Spinal cord (tissue), 10 donors: ENCODE results near the gene TRIM47. TPM values are rescaled to one million over a fixed set of nuclear protein-coding genes. Genes with fewer than 3 reads are reported as not detected.
"Not testable (repeated sequence)": the region's sequence is repeated elsewhere in the genome, so short reads cannot be mapped to it uniquely, and the experiment has no call there.

Source experiments
- DNase-seq, 6 donors: peaks; one replicate each; pipeline versions ENCODE4 v3.0.0 to v3.0.0-alpha.2; 2013 to 2015; ENCODE audit warnings: low spot score in 6 of 6, low read depth in 4 of 6
- H3K27ac ChIP-seq: one replicate; pipeline ENCODE4 v1.5.1; 2013; ENCODE audit warnings: low read depth, low read length, control low read depth
- H3K27me3 ChIP-seq: one replicate; pipeline ENCODE4 v1.6.1; 2013; ENCODE audit warnings: low read length; ENCODE audit not compliant: control insufficient read depth, insufficient read depth
- H3K36me3 ChIP-seq: one replicate; pipeline ENCODE4 v1.6.1; 2013; ENCODE audit warnings: low read length; ENCODE audit not compliant: control insufficient read depth, insufficient read depth
- H3K4me1 ChIP-seq: one replicate; pipeline ENCODE4 v1.6.1; 2013; ENCODE audit warnings: low read length; ENCODE audit not compliant: control insufficient read depth, insufficient read depth
- H3K4me3 ChIP-seq: one replicate; pipeline ENCODE4 v1.5.1; 2013; ENCODE audit warnings: low read depth, low read length, control low read depth
- H3K9me3 ChIP-seq: one replicate; pipeline ENCODE4 v1.6.1; 2013; ENCODE audit warnings: low read length; ENCODE audit not compliant: control insufficient read depth, insufficient read depth
- WGBS: methylation state at CpG from one replicate; pipeline ENCODE4 v1.1.5; 2013; ENCODE audit warnings: missing lambda C conversion rate; ENCODE audit not compliant: insufficient coverage; 5-methylcytosine and 5-hydroxymethylcytosine counted together
- polyA plus RNA-seq, 2 donors: library from polyadenylated mRNA; unstranded; fragments of 120-200 nt; gene quantifications; one replicate each; pipeline ENCODE4 v1.2.1, GENCODE V29; 2013; ENCODE audit not compliant: insufficient read length in 2 of 2
- total RNA-seq, 2 donors: library from RNA; depleted of rRNA in 1 of 2; stranded (reverse); fragments of 120-200 nt in 1 of 2; fragments of >200 nt in 1 of 2; gene quantifications; one replicate each; pipeline versions ENCODE4 v1.2.3 to v1.2.4, GENCODE V29; 2013 to 2014
- donor health status: healthy.

The TRIM47 gene
- total and polyA plus RNA-seq, 4 donors, result 31.3 to 53.6 (median 45.0) TPM

- peaks cover 6% of the 10 kb centered on the region for H3K27me3 ChIP-seq
- no peak for DNase-seq
- no peak overlapping the region for H3K4me3 ChIP-seq
- no peaks in the 10 kb centered on the region for H3K9me3 ChIP-seq
- peaks cover 42% of the 10 kb centered on the region for H3K36me3 ChIP-seq
- WGBS, result 85% methylated on average over 7 of the region's 11 CpGs
- no peak overlapping the region for H3K27ac ChIP-seq
- peaks cover 75% of the 10 kb centered on the region for H3K4me1 ChIP-seq
Observed at GRCh38 chr17:75873587-75874322, 4.6 kb downstream of the TRIM47 start.

GRCh38 chr17:75872434-75873351 lies 5.7 kb downstream of the TRIM47 start:
- 50% methylated on average over 13 of the region's 13 CpGs for WGBS
- DNase-seq, result peak in 1 of 6 donors; percentile 74

GRCh38 chr17:75870228-75870627 lies 8.2 kb downstream of the TRIM47 start:
- Histone ChIP-seq H3K27ac (peak overlapping the region; percentile 94), H3K4me1 (peaks cover 54% of the 10 kb centered on the region), H3K36me3 (peaks cover 25% of the 10 kb centered on the region)
- not testable (repeated sequence) for DNase-seq, H3K4me3 ChIP-seq, H3K27me3 ChIP-seq, H3K9me3 ChIP-seq
- WGBS, result 65% methylated on average over 5 of the region's 10 CpGs

More at GRCh38 chr17:75872434-75873351, 5.7 kb downstream of the TRIM47 start:
- Histone ChIP-seq H3K27ac (peak overlapping the region; percentile 75), H3K9me3 (no peaks in the 10 kb centered on the region), H3K36me3 (peaks cover 42% of the 10 kb centered on the region), H3K27me3 (peaks cover 3% of the 10 kb centered on the region), H3K4me1 (peaks cover 76% of the 10 kb centered on the region), H3K4me3 (no peak overlapping the region)

- Histone ChIP-seq H3K4me3 (peak overlapping the region; percentile 12), H3K27ac (peak overlapping the region; percentile 94), H3K4me1 (peaks cover 54% of the 10 kb centered on the region), H3K36me3 (peaks cover 18% of the 10 kb centered on the region), H3K27me3 (no peaks in the 10 kb centered on the region), H3K9me3 (no peaks in the 10 kb centered on the region)
- DNase-seq, result peak in 3 of 6 donors; percentile 79 to 93 (median 89)
- WGBS, result 26% methylated on average over 22 of the region's 23 CpGs
Observed at GRCh38 chr17:75869282-75870141, 8.9 kb downstream of the TRIM47 start.

GRCh38 chr17:75868730-75869281 lies 9.6 kb downstream of the TRIM47 start:
- H3K4me3 ChIP-seq, DNase-seq, H3K9me3 ChIP-seq, H3K27me3 ChIP-seq: not testable (repeated sequence)
- Histone ChIP-seq H3K36me3 (peaks cover 11% of the 10 kb centered on the region), H3K27ac (peak overlapping the region; percentile 94), H3K4me1 (peaks cover 58% of the 10 kb centered on the region)
- WGBS, result 89% methylated on average over 3 of the region's 12 CpGs

GRCh38 chr17:75865404-75866188 lies 12.8 kb downstream of the TRIM47 start:
- H3K27me3 ChIP-seq, H3K36me3 ChIP-seq, H3K4me3 ChIP-seq, H3K9me3 ChIP-seq: not testable (repeated sequence)
- WGBS, result 56% methylated on average over 8 of the region's 17 CpGs
- peak in 1 of 6 donors; percentile 13 for DNase-seq
- Histone ChIP-seq H3K4me1 (peaks cover 45% of the 10 kb centered on the region), H3K27ac (peak overlapping the region; percentile 52)

GRCh38 chr17:75864887-75865286 lies 13.5 kb downstream of the TRIM47 start:
- H3K27ac ChIP-seq, result peak overlapping the region; percentile 67
- not testable (repeated sequence) for DNase-seq, H3K9me3 ChIP-seq, H3K27me3 ChIP-seq, H3K36me3 ChIP-seq, H3K4me3 ChIP-seq
- H3K4me1 ChIP-seq, result peaks cover 37% of the 10 kb centered on the region
- 88% methylated on average over 2 of the region's 4 CpGs for whole genome bisulfite sequencing

GRCh38 chr17:75864448-75864871 lies 13.9 kb downstream of the TRIM47 start:
- no peak overlapping the region for H3K4me3 ChIP-seq
- H3K4me1 ChIP-seq, result peaks cover 33% of the 10 kb centered on the region
- WGBS, result 12% methylated on average over 3 of the region's 8 CpGs
- H3K27me3 ChIP-seq, result no peaks in the 10 kb centered on the region
- H3K9me3 ChIP-seq, result no peaks in the 10 kb centered on the region
- H3K27ac ChIP-seq, result peak overlapping the region; percentile 67
- DNase-seq, result peak in 2 of 6 donors; percentile 38 to 69
- no peaks in the 10 kb centered on the region for H3K36me3 ChIP-seq
